Measurements from ENCODE around the gene ADAMTS2.

Gene ADAMTS2

DNA sequence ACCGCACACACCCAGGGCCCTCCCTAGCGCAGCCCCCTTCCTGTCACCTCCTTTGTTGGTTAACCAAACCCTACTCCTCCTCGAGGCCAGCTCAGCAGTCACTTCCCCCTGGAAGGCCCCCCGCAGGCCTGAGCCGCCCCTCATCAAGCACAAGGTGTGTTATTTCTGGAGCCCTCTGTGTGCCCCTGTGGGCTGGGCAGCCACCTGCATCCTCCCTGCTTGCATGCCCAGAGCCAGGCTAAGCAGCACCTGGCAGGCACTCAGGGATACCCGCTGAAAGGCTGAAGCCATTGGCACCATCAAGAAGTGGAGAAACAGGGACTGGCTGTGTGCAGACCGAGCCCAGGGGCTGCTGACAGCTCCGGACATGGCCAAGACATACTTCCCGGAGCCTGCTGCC is 163.3 kb downstream of the ADAMTS2 start:
- no peak for DNase-seq (ENCODE audit: low read depth)
- H3K4me3 ChIP-seq (ENCODE audit: low read depth, low read length), result no peak overlapping the region

- H3K4me3 ChIP-seq (ENCODE audit: low read depth, low read length), result no peak overlapping the region
Measured at GRCh38 chr5:179180921-179181645, 164.2 kb downstream of the ADAMTS2 start.

DNA sequence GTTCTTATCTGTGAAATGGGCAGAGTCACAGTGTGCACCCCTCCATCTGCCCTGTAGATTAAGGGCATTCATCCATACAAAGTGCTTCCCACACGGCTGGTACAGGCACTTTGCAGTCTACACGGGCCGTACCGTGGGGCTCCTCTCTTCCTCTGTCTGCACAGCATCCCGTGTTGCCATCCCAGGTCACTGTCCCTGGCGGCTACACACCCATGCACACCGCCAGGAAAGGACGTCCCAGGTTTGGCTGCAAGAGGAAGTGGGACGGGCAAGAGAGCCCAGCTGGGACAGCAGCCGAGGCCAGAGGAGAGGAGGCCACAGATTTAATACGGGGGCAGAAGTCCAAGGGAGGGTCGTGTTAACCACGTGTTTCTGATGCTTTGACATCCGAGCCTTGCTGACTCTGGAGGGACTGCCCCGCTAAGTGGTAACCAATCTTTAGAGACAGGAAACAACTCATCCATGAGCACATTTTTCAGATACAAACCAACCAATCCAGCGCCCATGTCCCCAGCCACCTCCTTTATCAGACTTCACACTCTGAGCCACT is 165.1 kb downstream of the ADAMTS2 start:
- no peak for DNase-seq (ENCODE audit: low read depth)
- no peak overlapping the region for H3K4me3 ChIP-seq (ENCODE audit: low read depth, low read length)

More at GRCh38 chr5:179180921-179181645, 164.2 kb downstream of the ADAMTS2 start:
- DNase-seq (ENCODE audit: low read depth), result no peak

DNA sequence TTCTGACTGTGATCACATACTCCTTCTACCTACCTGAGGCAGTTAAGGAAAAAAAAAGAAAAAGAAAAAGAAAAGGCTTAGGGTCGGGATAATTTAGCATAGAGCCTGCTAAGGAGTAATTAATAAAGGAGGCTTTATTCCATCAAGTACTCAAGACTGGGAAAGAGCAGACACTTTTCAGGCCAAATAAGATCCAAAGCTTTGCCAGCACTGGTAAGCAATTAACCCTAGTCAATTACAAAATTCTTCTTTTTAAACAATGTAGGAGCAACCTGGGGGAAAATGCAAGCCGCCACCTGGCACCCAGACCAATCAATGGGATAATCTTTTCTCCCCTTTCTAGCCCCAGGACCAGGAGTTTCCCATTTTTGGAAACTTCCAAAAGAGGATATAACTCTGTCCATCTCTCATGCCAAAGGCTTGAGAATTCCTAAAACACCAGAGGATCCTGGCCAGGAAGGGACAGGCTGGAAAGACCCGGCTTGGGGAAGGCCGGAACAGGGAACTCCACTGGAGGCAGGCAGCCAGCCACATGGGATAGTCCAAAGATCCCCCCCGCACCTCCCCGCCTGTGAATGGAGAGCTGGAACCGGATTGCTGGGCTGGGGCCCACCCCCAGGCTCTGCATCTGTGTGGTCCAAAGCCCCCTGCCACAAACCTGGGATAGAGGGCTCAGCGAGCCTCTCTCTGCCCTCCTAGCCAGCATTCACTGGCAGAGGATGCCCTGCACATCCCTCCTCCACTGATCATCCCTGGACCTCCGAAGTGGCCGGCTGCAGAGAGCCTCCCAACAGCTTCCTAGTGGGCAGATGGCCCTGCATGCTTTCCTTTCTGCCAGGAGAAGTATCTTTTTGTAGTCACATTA is 167.3 kb downstream of the ADAMTS2 start:
- DNase-seq (ENCODE audit: low read depth), result no peak
- no peak overlapping the region for H3K4me3 ChIP-seq (ENCODE audit: low read depth, low read length)

GRCh38 chr5:179176571-179177230 is 168.6 kb downstream of the ADAMTS2 start:
- DNase-seq (ENCODE audit: low read depth), result no peak
- H3K4me3 ChIP-seq (ENCODE audit: low read depth, low read length), result no peak overlapping the region

- DNase-seq (ENCODE audit: low read depth), result no peak
- H3K4me3 ChIP-seq (ENCODE audit: low read depth, low read length), result no peak overlapping the region
Measured at GRCh38 chr5:179176166-179176565, 169.1 kb downstream of the ADAMTS2 start.

GRCh38 chr5:179171816-179172745 is 173.2 kb downstream of the ADAMTS2 start:
- H3K4me3 ChIP-seq (ENCODE audit: low read depth, low read length), result no peak overlapping the region
- no peak for DNase-seq (ENCODE audit: low read depth)

DNA sequence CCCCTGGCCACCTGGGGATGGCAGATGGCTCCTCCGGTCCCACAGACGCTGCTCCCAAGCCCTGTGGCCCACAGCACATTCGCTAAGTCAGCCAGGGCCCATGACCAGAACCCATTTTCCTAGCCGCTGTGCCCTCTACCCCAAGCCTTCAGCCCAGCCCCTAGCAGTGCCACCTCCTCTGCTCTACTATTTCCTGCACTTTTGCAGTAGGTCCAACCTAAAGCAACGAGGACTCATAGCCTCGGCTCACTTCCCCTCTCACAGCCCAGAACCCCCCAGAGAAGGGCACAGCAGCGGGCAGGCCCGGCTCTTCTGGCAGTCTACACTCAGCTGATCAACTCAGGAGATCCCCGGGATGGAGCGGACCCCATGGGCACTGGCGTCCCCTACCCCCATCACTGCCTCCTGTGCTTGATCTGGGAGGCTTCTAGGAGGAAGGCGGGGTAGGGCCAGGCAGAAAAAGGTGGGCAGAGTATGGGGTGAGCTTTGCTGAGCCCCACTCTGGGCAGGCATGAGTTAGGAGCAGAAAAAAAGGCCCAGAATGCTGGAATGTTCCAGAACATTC is 173.9 kb downstream of the ADAMTS2 start:
- no peak for DNase-seq (ENCODE audit: low read depth)
- no peak overlapping the region for H3K4me3 ChIP-seq (ENCODE audit: low read depth, low read length)

DNA sequence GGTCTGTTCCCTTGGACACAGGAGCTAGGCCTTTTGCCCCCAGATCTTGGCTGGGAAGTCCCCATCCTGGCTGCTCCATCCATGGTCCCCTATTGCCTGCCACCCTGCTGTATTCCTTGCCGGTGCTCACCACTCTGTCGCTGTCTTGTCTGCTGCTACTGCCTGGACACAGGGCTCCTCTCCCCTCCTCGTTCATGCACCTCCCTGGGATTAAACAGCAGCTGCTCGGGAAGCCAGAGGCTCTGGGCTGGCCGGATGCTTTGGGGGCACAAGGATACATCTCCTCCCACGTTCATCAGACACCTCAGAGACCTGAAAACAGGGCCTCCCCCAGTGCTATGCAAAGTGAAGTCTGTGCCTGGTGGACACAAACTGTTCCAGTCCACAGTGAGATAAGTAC is 174.7 kb downstream of the ADAMTS2 start:
- DNase-seq (ENCODE audit: low read depth), result no peak
- H3K4me3 ChIP-seq (ENCODE audit: low read depth, low read length), result no peak overlapping the region

DNA sequence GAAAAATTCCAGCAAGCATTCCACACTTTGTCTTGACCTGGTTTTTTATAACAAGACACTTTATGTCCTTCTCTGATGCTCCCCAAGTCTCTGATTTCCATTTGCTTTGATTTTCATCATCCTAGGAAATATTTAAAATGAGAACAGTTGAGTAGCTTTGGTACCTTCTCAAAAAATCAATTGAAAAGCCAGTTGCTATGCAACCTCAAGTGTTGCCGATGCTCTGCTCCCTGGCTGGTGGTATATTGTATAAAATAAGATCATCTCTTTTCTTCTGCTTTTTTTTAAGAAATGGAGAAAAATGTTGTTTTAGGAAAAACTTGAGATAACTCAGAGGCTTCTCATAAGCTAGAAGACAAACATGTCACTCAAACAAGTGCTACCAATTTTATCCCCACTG is 175.4 kb downstream of the ADAMTS2 start:
- no peak overlapping the region for H3K4me3 ChIP-seq (ENCODE audit: low read depth, low read length)
- no peak for DNase-seq (ENCODE audit: low read depth)

DNA sequence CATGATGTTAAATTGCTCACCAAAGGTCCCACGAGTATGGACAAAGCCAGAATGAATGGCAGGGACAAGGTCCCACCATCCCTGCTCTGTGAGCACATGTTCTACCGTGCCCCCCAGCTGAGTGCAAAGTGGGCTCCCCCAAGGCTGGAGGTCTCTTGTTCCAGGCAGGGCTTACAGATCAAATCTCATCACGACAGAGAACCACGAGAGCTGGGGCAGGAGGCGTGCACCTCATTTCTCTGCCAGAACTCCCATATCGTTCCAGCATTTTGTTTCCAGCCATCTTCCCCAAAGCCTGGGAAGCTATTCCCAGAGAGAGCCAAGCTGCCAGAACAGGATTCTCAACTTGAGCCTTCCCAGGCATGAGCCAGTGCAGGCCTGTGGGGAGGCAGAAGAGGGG is 176.6 kb downstream of the ADAMTS2 start:
- no peak for DNase-seq (ENCODE audit: low read depth)
- no peak overlapping the region for H3K4me3 ChIP-seq (ENCODE audit: low read depth, low read length)

GRCh38 chr5:179167871-179168451 is 177.3 kb downstream of the ADAMTS2 start:
- no peak for DNase-seq (ENCODE audit: low read depth)
- no peak overlapping the region for H3K4me3 ChIP-seq (ENCODE audit: low read depth, low read length)

GRCh38 chr5:179166886-179167841 is 178.1 kb downstream of the ADAMTS2 start:
- DNase-seq (ENCODE audit: low read depth), result no peak
- H3K4me3 ChIP-seq (ENCODE audit: low read depth, low read length), result peak overlapping the region; percentile 24

- no peak overlapping the region for H3K4me3 ChIP-seq (ENCODE audit: low read depth, low read length)
- DNase-seq (ENCODE audit: low read depth), result no peak
Measured at GRCh38 chr5:179166171-179166885, 178.9 kb downstream of the ADAMTS2 start.

- no peak for DNase-seq (ENCODE audit: low read depth)
- no peak overlapping the region for H3K4me3 ChIP-seq (ENCODE audit: low read depth, low read length)
Measured at GRCh38 chr5:179165421-179166170, 179.7 kb downstream of the ADAMTS2 start.
